ENCODE data around the gene GDPGP1. TPM values are rescaled to one million over a fixed set of nuclear protein-coding genes. Genes with fewer than 3 reads are reported as not detected.

Gene GDPGP1
- total RNA-seq, 1 experiment from 2014 or later, result 15.4 TPM

DNA sequence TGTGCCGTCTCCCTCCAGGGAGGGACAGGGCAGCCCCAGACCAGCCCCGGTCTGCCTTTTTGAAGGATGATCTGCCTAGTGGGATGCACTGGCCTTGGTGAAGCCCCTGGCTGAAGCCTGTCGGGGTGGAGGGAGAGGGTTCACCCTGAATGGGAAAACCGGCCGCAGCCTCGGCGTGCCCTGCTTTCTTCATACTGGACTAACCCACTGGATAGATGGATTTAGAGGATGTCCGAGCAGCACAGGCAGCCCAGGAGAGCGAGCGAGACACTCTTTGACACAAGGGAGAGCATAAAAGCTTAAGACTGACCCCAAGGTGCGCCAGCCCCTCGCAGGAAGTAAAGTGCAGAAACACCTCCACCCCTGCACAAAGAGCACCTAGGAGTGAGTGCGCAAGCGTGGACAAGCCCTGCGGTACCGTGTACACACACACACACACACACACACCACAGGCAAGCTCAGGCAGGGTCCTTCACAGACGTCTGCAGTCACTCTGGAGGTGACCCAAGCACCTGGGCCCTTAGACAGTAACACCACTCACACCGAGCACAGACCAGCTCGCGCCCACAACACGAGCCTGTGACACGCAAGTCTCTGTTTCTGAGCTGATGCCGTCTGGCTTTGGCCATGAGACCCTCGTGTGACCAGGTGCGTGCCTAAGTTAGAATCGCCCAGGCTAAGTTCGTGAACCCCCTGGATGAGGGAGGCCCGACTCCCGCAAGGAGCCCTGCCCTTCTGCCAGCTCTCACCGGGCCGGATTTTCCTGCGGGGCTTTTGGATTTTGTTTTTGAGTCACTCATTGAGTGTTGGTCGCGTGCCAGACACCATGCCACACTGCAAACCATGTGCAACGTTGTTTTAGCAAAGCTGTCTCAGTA lies 21.5 kb upstream of the GDPGP1 start:
- intact Hi-C loops (cut with micrococcal nuclease), result loop anchor here (1.0 to 10.0 kb wide), 2 partner anchors 47 to 468 kb away; no protein-coding TSS in a partner anchor
- peak overlapping the region; percentile 99 for H3K27ac ChIP-seq (ENCODE audit: low read depth, low read length)
- no peaks in the 10 kb centered on the region for H3K9me3 ChIP-seq (ENCODE audit: control insufficient read depth in 1 of 2, insufficient read depth in 1 of 2, low read depth in 1 of 2, low read length in 2 of 2)
- ChIA-PET RAD21 (ENCODE audit: low non-redundant PET in 1 of 2, low total read pairs in 2 of 2, uncharacterized antibody in 2 of 2, unreplicated experiment in 2 of 2) (interaction anchor here (0.9 to 1.5 kb wide), 2 partner anchors 28 to 47 kb away, joined by 3 to 5 read pairs; no protein-coding TSS in a partner anchor), POLR2A (interaction anchor here (1.1 to 1.2 kb wide), 2 partner anchors 12 to 20 kb away, joined by 3 to 4 read pairs; partner anchors contain the start of gene SEMA4B), CTCF (interaction anchor here (1.1 kb wide), 1 partner anchor 9 kb away, joined by 9 read pairs; no protein-coding TSS in a partner anchor)
- no peaks in the 10 kb centered on the region for H3K27me3 ChIP-seq (ENCODE audit: insufficient read depth, low read length)
- peaks cover 79% of the 10 kb centered on the region for H3K79me2 ChIP-seq (ENCODE audit: insufficient read depth, low read length)
- ATAC-seq (peak; percentile 43), DNase-seq (ENCODE audit: low read depth, low spot score) (no peak)
- no peak overlapping the region for H2AFZ ChIP-seq (ENCODE audit: low read depth, low read length, poor library complexity, severe bottlenecking)
- no peaks in the 10 kb centered on the region for H3K9me2 ChIP-seq (ENCODE audit: insufficient read depth)
- no peak for TF ChIP-seq POLR2A (IDR thresholded peaks at IDR 0.05; ENCODE audit: borderline replicate concordance, extremely low read depth, insufficient read depth, insufficient read length)
- peak; percentile 60 for TF ChIP-seq POLR2AphosphoS5 (IDR thresholded peaks at IDR 0.05; ENCODE audit: low read depth, low read length)
- no peak for TF ChIP-seq ELF1 (IDR thresholded peaks at IDR 0.05; ENCODE audit: borderline replicate concordance, low read depth)
- H3K9ac ChIP-seq (ENCODE audit: low read length), result peak overlapping the region; percentile 74
- H3K4me1 ChIP-seq (ENCODE audit: control insufficient read depth in 1 of 2, insufficient read depth in 2 of 2, low read length in 2 of 2), result peaks cover 55 to 75% of the 10 kb centered on the region in 2 experiments
- BruUV-seq (replicated peaks), result TSS peak; percentile 16
- peak overlapping the region; percentile 33 to 52 for H3K4me3 ChIP-seq (replicated peaks in 1 of 2; ENCODE audit: low read depth in 1 of 2, low read length in 2 of 2)
- no peaks in the 10 kb centered on the region for H4K20me1 ChIP-seq (ENCODE audit: insufficient read depth)
- H3K4me2 ChIP-seq (ENCODE audit: low read length), result peak overlapping the region; percentile 85
- peaks cover 0 to 6% of the 10 kb centered on the region in 2 experiments; a peak in 1 of 4 replicates for H3K36me3 ChIP-seq (ENCODE audit: control insufficient read depth in 1 of 2, insufficient read depth in 2 of 2, low read length in 2 of 2)

DNA sequence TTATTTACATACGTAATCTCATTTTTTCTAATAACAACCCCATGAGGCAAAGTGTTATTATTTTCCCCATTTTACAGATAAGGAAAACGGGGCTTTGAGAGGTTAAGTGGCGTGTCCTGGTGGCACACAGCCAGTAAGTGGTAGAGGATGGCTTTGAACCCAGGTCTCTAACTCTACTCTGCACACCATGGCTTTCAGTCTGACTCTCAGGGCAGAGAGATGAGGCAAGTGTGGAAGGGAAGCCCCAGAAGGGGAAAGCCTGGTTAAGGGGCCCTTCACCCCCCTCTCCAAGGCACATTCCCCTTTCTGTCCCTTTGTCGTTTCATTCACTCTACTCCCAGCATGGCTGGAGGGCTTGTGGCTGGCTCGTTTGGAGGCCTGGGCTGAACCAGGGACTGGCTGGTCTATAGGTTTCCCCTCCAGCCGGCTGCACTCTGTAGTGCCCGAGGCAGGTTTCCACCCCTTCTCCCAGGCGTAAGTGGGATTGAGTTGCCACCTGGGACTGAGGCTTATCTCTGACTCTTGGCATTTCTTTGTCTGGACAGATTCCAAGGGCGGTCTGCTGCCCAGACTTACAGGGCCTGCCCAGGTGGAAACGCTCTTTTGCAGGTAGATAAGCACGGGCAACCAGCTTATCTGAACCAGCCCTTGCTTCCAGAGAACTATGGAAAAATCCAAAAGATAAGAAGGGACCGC lies 20.7 kb upstream of the GDPGP1 start:
- Histone ChIP-seq H3K9me3 (ENCODE audit: control insufficient read depth in 1 of 2, insufficient read depth in 1 of 2, low read depth in 1 of 2, low read length in 2 of 2) (no peaks in the 10 kb centered on the region), H3K4me2 (ENCODE audit: low read length) (peak overlapping the region; percentile 85), H3K79me2 (ENCODE audit: insufficient read depth, low read length) (peaks cover 78% of the 10 kb centered on the region), H4K20me1 (ENCODE audit: insufficient read depth) (no peaks in the 10 kb centered on the region), H3K27ac (ENCODE audit: low read depth, low read length) (peak overlapping the region; percentile 99), H2AFZ (ENCODE audit: low read depth, low read length, poor library complexity, severe bottlenecking) (no peak overlapping the region), H3K27me3 (ENCODE audit: insufficient read depth, low read length) (no peaks in the 10 kb centered on the region), H3K4me3 (replicated peaks in 1 of 2; ENCODE audit: low read depth in 1 of 2, low read length in 2 of 2) (peak overlapping the region; percentile 6 to 52; a peak in 3 of 4 replicates), H3K4me1 (ENCODE audit: control insufficient read depth in 1 of 2, insufficient read depth in 2 of 2, low read length in 2 of 2) (peaks cover 55 to 70% of the 10 kb centered on the region in 2 experiments), H3K9ac (ENCODE audit: low read length) (peak overlapping the region; percentile 74), H3K9me2 (ENCODE audit: insufficient read depth) (no peaks in the 10 kb centered on the region), H3K36me3 (ENCODE audit: control insufficient read depth in 1 of 2, insufficient read depth in 2 of 2, low read length in 2 of 2) (peaks cover 0 to 11% of the 10 kb centered on the region in 2 experiments; a peak in 1 of 4 replicates)
- no peak for DNase-seq (ENCODE audit: low read depth, low spot score)
- intact Hi-C loops (cut with micrococcal nuclease), result loop anchor here (1.0 to 10.0 kb wide), 2 partner anchors 48 to 468 kb away; no protein-coding TSS in a partner anchor
- peak; percentile 31 for ATAC-seq
- ChIA-PET CTCF (interaction anchor here (1.0 to 2.2 kb wide), 4 partner anchors 8 to 70 kb away, joined by 4 to 15 read pairs (median 7); partner anchors contain the start of genes CIB1 and GDPGP1), POLR2A (no interaction called here), RAD21 (ENCODE audit: low non-redundant PET in 1 of 2, low total read pairs in 2 of 2, uncharacterized antibody in 2 of 2, unreplicated experiment in 2 of 2) (interaction anchor here in 1 of 2 experiments (1.5 kb wide), 1 partner anchor 48 kb away, joined by 5 read pairs; no protein-coding TSS in a partner anchor)
- no TSS peak for BruUV-seq (replicated peaks)
- no peak for TF ChIP-seq JUND (IDR thresholded peaks at IDR 0.05)
- TF ChIP-seq EGR1 (IDR thresholded peaks at IDR 0.05; ENCODE audit: low read depth), result no peak
- no peak for TF ChIP-seq EZH2 (IDR thresholded peaks at IDR 0.05)
- TF ChIP-seq, protein P1, sequence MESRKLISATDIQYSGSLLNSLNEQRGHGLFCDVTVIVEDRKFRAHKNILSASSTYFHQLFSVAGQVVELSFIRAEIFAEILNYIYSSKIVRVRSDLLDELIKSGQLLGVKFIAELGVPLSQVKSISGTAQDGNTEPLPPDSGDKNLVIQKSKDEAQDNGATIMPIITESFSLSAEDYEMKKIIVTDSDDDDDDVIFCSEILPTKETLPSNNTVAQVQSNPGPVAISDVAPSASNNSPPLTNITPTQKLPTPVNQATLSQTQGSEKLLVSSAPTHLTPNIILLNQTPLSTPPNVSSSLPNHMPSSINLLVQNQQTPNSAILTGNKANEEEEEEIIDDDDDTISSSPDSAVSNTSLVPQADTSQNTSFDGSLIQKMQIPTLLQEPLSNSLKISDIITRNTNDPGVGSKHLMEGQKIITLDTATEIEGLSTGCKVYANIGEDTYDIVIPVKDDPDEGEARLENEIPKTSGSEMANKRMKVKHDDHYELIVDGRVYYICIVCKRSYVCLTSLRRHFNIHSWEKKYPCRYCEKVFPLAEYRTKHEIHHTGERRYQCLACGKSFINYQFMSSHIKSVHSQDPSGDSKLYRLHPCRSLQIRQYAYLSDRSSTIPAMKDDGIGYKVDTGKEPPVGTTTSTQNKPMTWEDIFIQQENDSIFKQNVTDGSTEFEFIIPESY (IDR thresholded peaks at IDR 0.05; ENCODE audit: extremely low read depth, insufficient replicate concordance, low read length), result no peak
- TF ChIP-seq CEBPB (IDR thresholded peaks at IDR 0.05; ENCODE audit: low read depth), result no peak
- TF ChIP-seq POLR2AphosphoS5 (IDR thresholded peaks at IDR 0.05; ENCODE audit: low read depth, low read length), result no peak
- TF ChIP-seq, protein P2, sequence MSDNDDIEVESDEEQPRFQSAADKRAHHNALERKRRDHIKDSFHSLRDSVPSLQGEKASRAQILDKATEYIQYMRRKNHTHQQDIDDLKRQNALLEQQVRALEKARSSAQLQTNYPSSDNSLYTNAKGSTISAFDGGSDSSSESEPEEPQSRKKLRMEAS (IDR thresholded peaks at IDR 0.05), result no peak
- no peak for TF ChIP-seq TCF7L2 (IDR thresholded peaks at IDR 0.05; ENCODE audit: borderline replicate concordance, extremely low read depth, insufficient read depth, insufficient read length)
- no peak for TF ChIP-seq ZNF274 (IDR thresholded peaks at IDR 0.05; ENCODE audit: low read depth, low read length)
- TF ChIP-seq EZH2phosphoT487 (IDR thresholded peaks at IDR 0.05; ENCODE audit: borderline replicate concordance), result no peak

Measured in HCT116 (cell line).